Peyer's patch (tissue), 4 donors: ENCODE results near the gene KMT5B.

Experiments used
- POLR2A ChIP-seq, 2 donors: fragments of 450-650 bp; IDR thresholded peaks; one replicate each; pipeline ENCODE4 v1.5.1; 2017; ENCODE audit warnings: antibody characterized with exemption in 2 of 2, mild to moderate bottlenecking in 2 of 2, moderate library complexity in 2 of 2
- TF ChIP-seq, protein P1 (sequence below), 6 experiments: fragments of 450-650 bp in 4 of 6; fragments of 200-600 bp in 2 of 6; sonication (generic) in 1 of 6; IDR thresholded peaks; one replicate each; pipeline ENCODE4 v1.5.1; 2017 to 2019; ENCODE audit warnings: antibody characterized with exemption in 6 of 6, mild to moderate bottlenecking in 3 of 6, moderate library complexity in 1 of 6

DNA sequence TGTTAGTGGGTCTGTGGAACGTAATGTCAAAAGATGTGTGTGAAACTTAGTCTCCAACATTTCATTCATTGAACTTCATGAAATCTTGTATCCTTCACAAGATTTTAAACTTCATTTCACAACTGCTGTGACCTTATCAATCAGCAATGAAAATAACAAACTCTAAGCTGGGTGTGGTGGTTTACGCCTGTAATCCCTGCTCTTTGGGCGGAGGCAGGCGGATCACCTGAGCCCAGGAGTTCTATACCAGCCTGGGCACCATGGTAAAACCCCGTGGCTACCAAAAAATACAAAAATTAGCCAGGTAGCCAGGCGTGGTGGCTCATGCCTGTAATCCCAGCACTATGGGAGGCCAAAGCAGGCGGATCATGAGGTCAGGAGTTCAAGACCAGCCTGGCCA is 97.0 kb downstream of the KMT5B start:
- TF ChIP-seq, protein P1, sequence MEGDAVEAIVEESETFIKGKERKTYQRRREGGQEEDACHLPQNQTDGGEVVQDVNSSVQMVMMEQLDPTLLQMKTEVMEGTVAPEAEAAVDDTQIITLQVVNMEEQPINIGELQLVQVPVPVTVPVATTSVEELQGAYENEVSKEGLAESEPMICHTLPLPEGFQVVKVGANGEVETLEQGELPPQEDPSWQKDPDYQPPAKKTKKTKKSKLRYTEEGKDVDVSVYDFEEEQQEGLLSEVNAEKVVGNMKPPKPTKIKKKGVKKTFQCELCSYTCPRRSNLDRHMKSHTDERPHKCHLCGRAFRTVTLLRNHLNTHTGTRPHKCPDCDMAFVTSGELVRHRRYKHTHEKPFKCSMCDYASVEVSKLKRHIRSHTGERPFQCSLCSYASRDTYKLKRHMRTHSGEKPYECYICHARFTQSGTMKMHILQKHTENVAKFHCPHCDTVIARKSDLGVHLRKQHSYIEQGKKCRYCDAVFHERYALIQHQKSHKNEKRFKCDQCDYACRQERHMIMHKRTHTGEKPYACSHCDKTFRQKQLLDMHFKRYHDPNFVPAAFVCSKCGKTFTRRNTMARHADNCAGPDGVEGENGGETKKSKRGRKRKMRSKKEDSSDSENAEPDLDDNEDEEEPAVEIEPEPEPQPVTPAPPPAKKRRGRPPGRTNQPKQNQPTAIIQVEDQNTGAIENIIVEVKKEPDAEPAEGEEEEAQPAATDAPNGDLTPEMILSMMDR (IDR thresholded peaks at IDR 0.05), result no peak
- no peak for TF ChIP-seq POLR2A (IDR thresholded peaks at IDR 0.05)
